ENCODE data around the gene P2RY6.

DNA sequence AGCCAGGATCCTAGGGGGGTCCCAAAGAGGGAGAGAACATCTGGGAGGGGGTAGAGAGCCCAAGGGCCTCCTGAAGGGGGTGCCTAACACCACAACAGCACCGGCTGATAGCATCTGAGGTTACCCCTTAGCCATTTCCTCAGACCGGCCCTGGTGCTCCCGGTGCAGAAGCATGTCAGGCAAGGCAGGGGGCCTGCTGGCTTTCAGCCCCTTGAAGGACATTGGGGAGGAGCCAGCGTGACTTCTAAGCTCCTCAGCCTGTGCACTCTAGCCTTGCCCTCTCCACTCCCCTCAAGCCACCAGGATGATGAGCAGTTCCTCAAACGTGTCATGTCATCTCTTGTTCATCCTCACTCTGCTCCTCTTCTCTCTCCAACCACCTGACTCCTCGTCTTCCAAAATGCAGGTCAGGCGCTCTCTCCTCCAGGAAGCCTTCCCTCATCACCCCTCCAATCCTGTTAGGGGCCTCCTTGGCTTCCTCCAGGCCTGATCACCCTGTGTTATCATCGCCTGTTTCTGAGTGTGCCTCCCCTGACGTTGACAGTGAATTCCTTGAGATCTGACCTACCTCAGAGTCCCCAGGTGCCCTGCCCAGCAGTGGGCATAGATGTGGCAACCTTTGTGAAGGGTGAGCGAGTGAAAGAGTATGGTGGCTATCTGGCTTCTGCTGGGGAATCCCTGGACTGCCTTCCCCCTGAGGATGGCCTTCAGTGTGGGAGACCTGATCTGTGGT is 48.0 kb upstream of the P2RY6 start:
- TF ChIP-seq GATA3 (IDR thresholded peaks at IDR 0.05; ENCODE audit: low read depth, low read length) (no peak), GATA2 (IDR thresholded peaks at IDR 0.05; ENCODE audit: low read depth, low read length) (no peak)

Measured in SH-SY5Y (cell line).